K562 (cell line): ENCODE results near the gene ASS1. TPM values are rescaled to one million over a fixed set of nuclear protein-coding genes. Genes with fewer than 3 reads are reported as not detected.
A peak's percentile ranks its signal among the peaks of the same experiment; 100 is the strongest.

ENCODE experiments used
- ARID1B ChIP-seq: fragments of 450-650 bp; IDR thresholded peaks from 2 replicates; pipeline ENCODE4 v1.6.1; 2016; ENCODE audit warnings: antibody characterized with exemption, mild to moderate bottlenecking, inconsistent platforms
- BRCA1 ChIP-seq, 2 experiments: fragments of 450-650 bp in 1 of 2; sonication (generic) in 1 of 2; formaldehyde crosslinking in 1 of 2; IDR thresholded peaks; 2 replicates each; pipeline versions ENCODE4 v1.5.0 to v1.6.1; 2017 to 2020; ENCODE audit warnings: mild to moderate bottlenecking in 1 of 2, missing genetic modification reagents in 1 of 2
- CEBPB ChIP-seq: fragments of 450-650 bp; IDR thresholded peaks from 2 replicates; pipeline ENCODE4 v1.6.1; 2016; ENCODE audit warnings: missing genetic modification characterization, missing compliant biosample characterization
- CEBPG ChIP-seq, 3 experiments: fragments of 200-800 bp in 1 of 3; sonication (Bioruptor generic) in 1 of 3; sonication (generic) in 1 of 3; formaldehyde crosslinking in 1 of 3; IDR thresholded peaks in 2 of 3; conservative IDR thresholded peaks in 1 of 3; 2 replicates each; pipeline versions ENCODE4 v1.6.1 to v1.8.0; 2016 to 2022; ENCODE audit warnings: missing compliant biosample characterization in 2 of 3, missing genetic modification characterization in 2 of 3, mild to moderate bottlenecking in 1 of 3, missing genetic modification reagents in 1 of 3
- CTBP1 ChIP-seq: fragments of 450-650 bp; IDR thresholded peaks from 2 replicates; pipeline ENCODE4 v1.6.1; 2016; ENCODE audit warnings: borderline replicate concordance
- CXXC5 ChIP-seq: fragments of 250-450 bp; sonication (Bioruptor Pico); IDR thresholded peaks from 2 replicates; pipeline ENCODE4 v1.8.0; 2022; ENCODE audit warnings: inconsistent platforms, mild to moderate bottlenecking, moderate library complexity
- EGR1 ChIP-seq: fragments of 450-650 bp; conservative IDR thresholded peaks from 2 replicates; pipeline ENCODE4 v1.6.1; 2017; ENCODE audit warnings: mild to moderate bottlenecking
- ELF2 ChIP-seq: fragments of 250-450 bp; sonication (Bioruptor Pico); IDR thresholded peaks from 2 replicates; pipeline ENCODE4 v1.5.0; 2021; ENCODE audit warnings: mild to moderate bottlenecking
- FOXA1 ChIP-seq: fragments of 450-650 bp; IDR thresholded peaks from 2 replicates; pipeline ENCODE4 v1.6.1; 2016; ENCODE audit warnings: mild to moderate bottlenecking, borderline replicate concordance
- JUND ChIP-seq, 2 experiments: IDR thresholded peaks; 2 replicates in 1 of 2; 3 replicates in 1 of 2; pipeline ENCODE4 v1.6.1; 2011; ENCODE audit warnings: borderline replicate concordance in 2 of 2, low read depth in 2 of 2, low read length in 2 of 2, improper control_type of control experiment in 1 of 2, missing biosample characterization in 1 of 2, missing genetic modification characterization in 1 of 2, missing genetic modification reagents in 1 of 2
- KAT8 ChIP-seq: fragments of 450-650 bp; IDR thresholded peaks from 2 replicates; pipeline ENCODE4 v1.6.1; 2016; ENCODE audit warnings: low read depth, mild to moderate bottlenecking
- MXD1 ChIP-seq: fragments of 250-450 bp; sonication (Bioruptor Pico); IDR thresholded peaks from 2 replicates; pipeline ENCODE4 v1.8.0; 2021; ENCODE audit warnings: borderline replicate concordance, mild to moderate bottlenecking, moderate library complexity; ENCODE audit not compliant: poor library complexity, severe bottlenecking
- NFRKB ChIP-seq: fragments of 450-650 bp; IDR thresholded peaks from 2 replicates; pipeline ENCODE4 v1.6.1; 2016; ENCODE audit warnings: low read depth
- NR4A1 ChIP-seq, 2 experiments: fragments of 250-450 bp in 1 of 2; fragments of 450-650 bp in 1 of 2; sonication (Bioruptor Pico) in 1 of 2; IDR thresholded peaks; 2 replicates each; pipeline versions ENCODE4 v1.4.0 to v1.6.1; 2016 to 2020; ENCODE audit warnings: mild to moderate bottlenecking in 2 of 2, missing compliant biosample characterization in 1 of 2, missing genetic modification characterization in 1 of 2, moderate library complexity in 1 of 2
- NRF1 ChIP-seq, 2 experiments: fragments of 450-650 bp; IDR thresholded peaks in 1 of 2; conservative IDR thresholded peaks in 1 of 2; 2 replicates each; pipeline ENCODE4 v1.6.1; 2014; ENCODE audit warnings: mild to moderate bottlenecking in 2 of 2
- POLR2H ChIP-seq: IDR thresholded peaks from 2 replicates; pipeline ENCODE4 v1.6.1; 2016; ENCODE audit warnings: missing genetic modification characterization, low read depth, mild to moderate bottlenecking, control low read depth, missing compliant biosample characterization, moderate library complexity
- TEAD4 ChIP-seq, 2 experiments: sonication (generic) in 1 of 2; formaldehyde crosslinking in 1 of 2; IDR thresholded peaks; 2 replicates each; pipeline versions ENCODE4 v1.6.1 to v1.8.0; 2012 to 2022; ENCODE audit warnings: borderline replicate concordance in 1 of 2, inconsistent platforms in 1 of 2, low read length in 1 of 2, mild to moderate bottlenecking in 1 of 2, missing genetic modification reagents in 1 of 2
- UBTF ChIP-seq, 2 experiments: IDR thresholded peaks; 2 replicates each; pipeline ENCODE4 v1.6.1; 2012; ENCODE audit warnings: improper control_type of control experiment in 2 of 2, low read depth in 2 of 2, low read length in 2 of 2, borderline replicate concordance in 1 of 2
- ZBTB17 ChIP-seq: fragments of 450-650 bp; formaldehyde crosslinking; IDR thresholded peaks from 2 replicates; pipeline ENCODE4 v1.4.0; 2020; ENCODE audit warnings: mild to moderate bottlenecking
- ZFX ChIP-seq: sonication (generic); formaldehyde crosslinking; IDR thresholded peaks from 2 replicates; pipeline ENCODE4 v1.8.0; 2022; ENCODE audit warnings: mild to moderate bottlenecking, missing genetic modification reagents, moderate library complexity
- ZKSCAN1 ChIP-seq: fragments of 150-350 bp; IDR thresholded peaks from 2 replicates; pipeline ENCODE4 v1.6.1; 2016; ENCODE audit warnings: low read depth, low read length
- ZNF121 ChIP-seq: sonication (generic); formaldehyde crosslinking; conservative IDR thresholded peaks from 2 replicates; pipeline ENCODE4 v1.8.0; 2022; ENCODE audit warnings: missing genetic modification reagents
- ZNF143 ChIP-seq: sonication (generic); formaldehyde crosslinking; IDR thresholded peaks from 2 replicates; pipeline ENCODE4 v1.9.0; 2022; ENCODE audit warnings: mild to moderate bottlenecking, missing genetic modification reagents
- ZNF24 ChIP-seq: fragments of 450-650 bp; IDR thresholded peaks from 2 replicates; pipeline ENCODE4 v1.6.1; 2016
- polyA plus RNA-seq, 8 experiments: library from polyadenylated mRNA; depleted of rRNA in 4 of 8; stranded (reverse) in 5 of 8; unstranded in 3 of 8; fragments of >200 nt; fragmentation: Nextera tagmentation in 2 of 8; fragmentation: Illumina TruSeq in 1 of 8; extraction: Ambion mirVana in 2 of 8; extraction: Trizol in 1 of 8; gene quantifications; 2 replicates each; pipeline versions ENCODE4 v1.2.1 to v1.2.3, GENCODE V29; 2011 to 2014; ENCODE audit warnings: inconsistent platforms in 1 of 8, missing spikeins in 1 of 8
- total RNA-seq, 7 experiments: library from RNA; depleted of rRNA in 6 of 7; stranded (reverse); fragments of >200 nt in 6 of 7; fragmentation: Illumina TruSeq in 2 of 7; extraction: Trizol in 2 of 7; gene quantifications; 2 replicates each; pipeline versions ENCODE4 v1.2.1 to v1.2.3, GENCODE V29; 2011 to 2021; ENCODE audit warnings: low replicate concordance in 1 of 7

The ASS1 gene
- total and polyA plus RNA-seq, 9 of the 15 experiments (the other 6 are each of a cell fraction or from before 2014, with no cell fraction given): 1.5 to 5.7 (median 3.7) TPM

GRCh38 chr9:130446101-130446861, 1.5 kb downstream of the ASS1 start (continued):
- no peak for TF ChIP-seq BRCA1 (IDR thresholded peaks at IDR 0.05)
- TF ChIP-seq BRCA1 (CRISPR knock-in tag; IDR thresholded peaks at IDR 0.05): no peak
- no peak for TF ChIP-seq FOXA1
- TF ChIP-seq CXXC5 (CRISPR knock-in tag): 0 out of 2 replicates have a peak, but pooled peaks have one; percentile 13
- peak; percentile 73 for TF ChIP-seq CEBPB (tag)
- TF ChIP-seq KAT8: no peak
- TF ChIP-seq NRF1 (conservative IDR thresholded peaks at IDR 0.05 in 1 of 2, IDR thresholded peaks at IDR 0.05 in 1 of 2): peak; percentile 37 to 44; a peak in 3 of 4 replicates
- TF ChIP-seq JUND (IDR thresholded peaks at IDR 0.05; ENCODE audit: borderline replicate concordance, low read depth, low read length): peak; percentile 9; the same call in 1 of the 2 replicates
- no peak; the same call in 2 of the 3 replicates for TF ChIP-seq JUND (tag; IDR thresholded peaks at IDR 0.05; ENCODE audit: borderline replicate concordance, low read depth, low read length)
- TF ChIP-seq MXD1: no peak
- TF ChIP-seq POLR2H (tag): no peak
- 0 out of 2 replicates have a peak, but pooled peaks have one; percentile 8 for TF ChIP-seq ARID1B
- TF ChIP-seq EGR1: peak; percentile 82
- no peak for TF ChIP-seq TEAD4 (IDR thresholded peaks at IDR 0.05; ENCODE audit: low read length)
- no peak for TF ChIP-seq TEAD4 (CRISPR knock-in tag; IDR thresholded peaks at IDR 0.05; ENCODE audit: borderline replicate concordance)
- TF ChIP-seq UBTF (IDR thresholded peaks at IDR 0.05; ENCODE audit: borderline replicate concordance in 1 of 2, low read depth in 2 of 2, low read length in 2 of 2): peak; percentile 85 to 88; a peak in 2 of 4 replicates
- TF ChIP-seq NFRKB: no peak
- TF ChIP-seq ZKSCAN1: no peak
- peak; percentile 50 for TF ChIP-seq ZFX
- no peak for TF ChIP-seq ZNF121 (CRISPR knock-in tag)
- TF ChIP-seq ZNF143 (CRISPR knock-in tag): no peak
- TF ChIP-seq CEBPG (CRISPR knock-in tag; IDR thresholded peaks at IDR 0.05): peak; percentile 58
- peak; percentile 62 to 68; a peak in 3 of 4 replicates for TF ChIP-seq CEBPG (tag; conservative IDR thresholded peaks at IDR 0.05 in 1 of 2, IDR thresholded peaks at IDR 0.05 in 1 of 2)
- peak; percentile 44; the same call in 1 of the 2 replicates for TF ChIP-seq CTBP1
- no peak for TF ChIP-seq ELF2
- TF ChIP-seq ZNF24: 0 out of 2 replicates have a peak, but pooled peaks have one; percentile 10
- TF ChIP-seq NR4A1 (CRISPR knock-in tag; IDR thresholded peaks at IDR 0.05): no peak
- 0 out of 2 replicates have a peak, but pooled peaks have one; percentile 32 for TF ChIP-seq NR4A1 (tag; IDR thresholded peaks at IDR 0.05)
- TF ChIP-seq ZBTB17 (CRISPR knock-in tag): no peak
